K562 (cell line): ENCODE data around the gene MIEN1. TPM values are rescaled to one million over a fixed set of nuclear protein-coding genes. Genes with fewer than 3 reads are reported as not detected.

ENCODE experiments used
- CBFA2T3 ChIP-seq: fragments of 450-650 bp; IDR thresholded peaks from 2 replicates; pipeline ENCODE4 v1.6.1; 2017
- CREB1 ChIP-seq, 2 experiments: sonication (generic) in 1 of 2; formaldehyde crosslinking in 1 of 2; IDR thresholded peaks; 2 replicates each; pipeline versions ENCODE4 v1.6.1 to v1.8.0; 2012 to 2022; ENCODE audit warnings: inconsistent platforms in 1 of 2, mild to moderate bottlenecking in 1 of 2, missing genetic modification reagents in 1 of 2, moderate library complexity in 1 of 2
- E2F3 ChIP-seq: fragments of 250-450 bp; sonication (Bioruptor Pico); IDR thresholded peaks from 2 replicates; pipeline ENCODE4 v1.4.0; 2020; ENCODE audit warnings: mild to moderate bottlenecking
- ELF2 ChIP-seq: fragments of 250-450 bp; sonication (Bioruptor Pico); IDR thresholded peaks from 2 replicates; pipeline ENCODE4 v1.5.0; 2021; ENCODE audit warnings: mild to moderate bottlenecking
- ELF4 ChIP-seq: fragments of 450-650 bp; formaldehyde crosslinking; IDR thresholded peaks from 2 replicates; pipeline ENCODE4 v1.4.0; 2022; ENCODE audit warnings: missing genetic modification characterization
- ESRRA ChIP-seq: fragments of 450-650 bp; IDR thresholded peaks from 2 replicates; pipeline ENCODE4 v1.6.1; 2014; ENCODE audit warnings: low read depth, mild to moderate bottlenecking, moderate library complexity, borderline replicate concordance
- ILF3 ChIP-seq: fragments of 450-650 bp; IDR thresholded peaks from 2 replicates; pipeline ENCODE4 v1.6.1; 2018; ENCODE audit warnings: antibody characterized with exemption, mild to moderate bottlenecking, moderate library complexity, borderline replicate concordance
- MGA ChIP-seq: fragments of 450-650 bp; IDR thresholded peaks from 2 replicates; pipeline ENCODE4 v1.6.1; 2016; ENCODE audit warnings: mild to moderate bottlenecking, moderate library complexity
- RNF2 ChIP-seq: sonication (generic); IDR thresholded peaks from 2 replicates; pipeline ENCODE4 v1.6.1; 2016
- SMAD1 ChIP-seq: fragments of 150-350 bp; IDR thresholded peaks from 2 replicates; pipeline ENCODE4 v1.6.1; 2014; ENCODE audit warnings: low read length, low read depth; ENCODE audit not compliant: partially characterized antibody
- SMC3 ChIP-seq: conservative IDR thresholded peaks from 2 replicates; pipeline ENCODE4 v1.6.1; 2011; ENCODE audit warnings: low read depth, low read length, improper control_type of control experiment; ENCODE audit not compliant: insufficient read depth
- SREBF1 ChIP-seq: fragments of 150-350 bp; IDR thresholded peaks from 2 replicates; pipeline ENCODE4 v1.6.1; 2014; ENCODE audit warnings: antibody characterized with exemption, low read depth, low read length, borderline replicate concordance
- ZBED1 ChIP-seq: IDR thresholded peaks from 2 replicates; pipeline ENCODE4 v1.6.1; 2014
- ZNF146 ChIP-seq: IDR thresholded peaks from one replicate; pipeline ENCODE4 v1.6.1; 2018; ENCODE audit warnings: missing compliant biosample characterization; ENCODE audit not compliant: unreplicated experiment
- ZNF280A ChIP-seq: fragments of 450-650 bp; IDR thresholded peaks from 2 replicates; pipeline ENCODE4 v1.6.1; 2018; ENCODE audit warnings: mild to moderate bottlenecking, low read depth; ENCODE audit not compliant: partially characterized antibody
- polyA plus RNA-seq, 8 experiments: library from polyadenylated mRNA; depleted of rRNA in 4 of 8; stranded (reverse) in 5 of 8; unstranded in 3 of 8; fragments of >200 nt; fragmentation: Nextera tagmentation in 2 of 8; fragmentation: Illumina TruSeq in 1 of 8; extraction: Ambion mirVana in 2 of 8; extraction: Trizol in 1 of 8; gene quantifications; 2 replicates each; pipeline versions ENCODE4 v1.2.1 to v1.2.3, GENCODE V29; 2011 to 2014; ENCODE audit warnings: inconsistent platforms in 1 of 8, missing spikeins in 1 of 8
- total RNA-seq, 7 experiments: library from RNA; depleted of rRNA in 6 of 7; stranded (reverse); fragments of >200 nt in 6 of 7; fragmentation: Illumina TruSeq in 2 of 7; extraction: Trizol in 2 of 7; gene quantifications; 2 replicates each; pipeline versions ENCODE4 v1.2.1 to v1.2.3, GENCODE V29; 2011 to 2021; ENCODE audit warnings: low replicate concordance in 1 of 7

The MIEN1 gene
- total and polyA plus RNA-seq, 9 of the 15 experiments (the other 6 are each of a cell fraction or from before 2014, with no cell fraction given) = 61.3 to 142 (median 78.9) TPM

GRCh38 chr17:39687101-39687545, 43.2 kb downstream of the MIEN1 start (continued):
- TF ChIP-seq MGA (no peak), RNF2 (no peak), CBFA2T3 (peak; percentile 17; the same call in 1 of the 2 replicates), ZNF146 (no peak), SREBF1 (no peak), ILF3 (no peak), ELF2 (no peak), ELF4 (no peak), SMAD1 (no peak), CREB1 (IDR thresholded peaks at IDR 0.05) (no peak), CREB1 (CRISPR knock-in tag; IDR thresholded peaks at IDR 0.05) (no peak), ZBED1 (no peak), ESRRA (0 out of 2 replicates have a peak, but pooled peaks have one; percentile 51), E2F3 (CRISPR knock-in tag) (no peak), ZNF280A (no peak), SMC3 (no peak)
